H1 (cell line): ENCODE results near the gene AGBL4. TPM values are rescaled to one million over a fixed set of nuclear protein-coding genes. Genes with fewer than 3 reads are reported as not detected.

Source experiments
- CTCF ChIA-PET: fragments of 300-600 bp; sonication (Branson Sonifier 250); formaldehyde crosslinking; loops from one replicate; lab custom pipeline; 2021; ENCODE audit not compliant: partially characterized antibody; lab: Charles Lee
- POLR2A ChIA-PET: fragments of 300-600 bp; sonication (Branson Sonifier 250); formaldehyde crosslinking; loops from one replicate; lab custom pipeline; 2021; ENCODE audit warnings: inconsistent platforms; ENCODE audit not compliant: partially characterized antibody; lab: Charles Lee
- DNase-seq, 2 experiments: peaks; one replicate each; pipeline versions ENCODE4 v3.0.0 to v3.0.0-alpha.2; 2010 to 2022; ENCODE audit warnings: low spot score in 2 of 2, low read depth in 1 of 2, mixed read lengths in 1 of 2
- FAIRE-seq: peaks from 2 replicates; lab custom pipeline; 2011; peaks lifted over from hg19 to GRCh38; lab: Jason Lieb, UNC
- H2AFZ ChIP-seq: 2 replicates; pipeline ENCODE4 v1.8.1; 2012; ENCODE audit warnings: low read length, inconsistent platforms
- H2AK5ac ChIP-seq: 2 replicates; pipeline ENCODE4 v1.6.1; 2013; ENCODE audit warnings: low read depth, low read length
- H2BK120ac ChIP-seq: replicated peaks from 2 replicates; pipeline ENCODE3; 2013; ENCODE audit warnings: low read depth, low read length, inconsistent platforms
- H2BK12ac ChIP-seq: 2 replicates; pipeline ENCODE4 v1.6.1; 2013; ENCODE audit warnings: low read depth, low read length
- H2BK15ac ChIP-seq: 2 replicates; pipeline ENCODE4 v1.6.1; 2013; ENCODE audit warnings: low read length
- H2BK20ac ChIP-seq: 2 replicates; pipeline ENCODE4 v1.6.1; 2013; ENCODE audit warnings: low read length
- H2BK5ac ChIP-seq: 2 replicates; pipeline ENCODE4 v1.6.1; 2013; ENCODE audit warnings: low read depth, low read length
- H3K14ac ChIP-seq: 2 replicates; pipeline ENCODE4 v1.6.1; 2013; ENCODE audit warnings: inconsistent platforms; ENCODE audit not compliant: insufficient read length
- H3K18ac ChIP-seq: 2 replicates; pipeline ENCODE4 v1.6.1; 2013; ENCODE audit warnings: low read length; ENCODE audit errors: extremely low read depth
- H3K23ac ChIP-seq: 2 replicates; pipeline ENCODE4 v1.6.1; 2013; ENCODE audit warnings: inconsistent platforms; ENCODE audit not compliant: insufficient read length
- H3K23me2 ChIP-seq: 2 replicates; pipeline ENCODE4 v1.6.1; 2013; ENCODE audit warnings: low read depth, low read length
- H3K27ac ChIP-seq: 2 replicates; pipeline ENCODE4 v1.6.1; 2011; ENCODE audit warnings: low read depth, low read length, inconsistent platforms
- H3K27me3 ChIP-seq, 4 experiments: replicated peaks in 1 of 4; 1 replicate in 1 of 4; 2 replicates in 3 of 4; pipeline versions ENCODE4 v1.6.1 to v1.8.1; 2011 to 2013; ENCODE audit warnings: low read length in 3 of 4, mild to moderate bottlenecking in 3 of 4, inconsistent platforms in 2 of 4, mixed read lengths in 2 of 4, moderate library complexity in 1 of 4; ENCODE audit not compliant: control insufficient read depth in 3 of 4, insufficient read depth in 3 of 4; ENCODE audit errors: extremely low read depth in 1 of 4
- H3K36me3 ChIP-seq, 4 experiments: 2 replicates each; pipeline versions ENCODE4 v1.6.1 to v1.8.1; 2011 to 2013; ENCODE audit warnings: mild to moderate bottlenecking in 4 of 4, low read length in 3 of 4, moderate library complexity in 2 of 4, control low read depth in 1 of 4, inconsistent platforms in 1 of 4; ENCODE audit not compliant: insufficient read depth in 4 of 4, control insufficient read depth in 2 of 4
- H3K4ac ChIP-seq: replicated peaks from 2 replicates; pipeline ENCODE3; 2013; ENCODE audit warnings: low read length, low read depth, mixed read lengths, inconsistent platforms; ENCODE audit not compliant: insufficient read length
- H3K4me1 ChIP-seq, 4 experiments: replicated peaks in 1 of 4; 1 replicate in 1 of 4; 2 replicates in 3 of 4; pipeline versions ENCODE4 v1.6.1 to v1.8.1; 2011 to 2013; ENCODE audit warnings: low read length in 3 of 4, inconsistent platforms in 2 of 4, mixed read lengths in 1 of 4; ENCODE audit not compliant: insufficient read depth in 4 of 4, control insufficient read depth in 3 of 4
- H3K4me2 ChIP-seq, 2 experiments: 2 replicates each; pipeline versions ENCODE4 v1.6.1 to v1.8.1; 2011 to 2013; ENCODE audit warnings: low read depth in 2 of 2, low read length in 2 of 2, control low read depth in 1 of 2, inconsistent platforms in 1 of 2, mild to moderate bottlenecking in 1 of 2; ENCODE audit not compliant: insufficient read depth in 1 of 2
- H3K4me3 ChIP-seq, 4 experiments: fragments of 200-600, 300-600 bp in 1 of 4; sonication (generic), shearing (Covaris generic), sonication (Bioruptor Twin) in 1 of 4; 2 replicates each; pipeline versions ENCODE4 v1.5.1 to v1.8.1; 2011 to 2016; ENCODE audit warnings: low read length in 4 of 4, low read depth in 3 of 4, control low read depth in 2 of 4, inconsistent platforms in 2 of 4, mild to moderate bottlenecking in 2 of 4, mixed read lengths in 1 of 4, moderate library complexity in 1 of 4; ENCODE audit not compliant: insufficient read depth in 2 of 4; ENCODE audit errors: extremely low read depth in 1 of 4
- H3K56ac ChIP-seq: replicated peaks from 2 replicates; pipeline ENCODE3; 2013; ENCODE audit warnings: low read depth, mild to moderate bottlenecking, mixed read lengths, low read length, inconsistent platforms; ENCODE audit not compliant: insufficient read length
- H3K79me1 ChIP-seq: 2 replicates; pipeline ENCODE4 v1.6.1; 2013; ENCODE audit warnings: low read depth, low read length, control low read depth
- H3K79me2 ChIP-seq, 2 experiments: 2 replicates each; pipeline versions ENCODE4 v1.6.1 to v1.8.1; 2012 to 2013; ENCODE audit warnings: low read length in 2 of 2, mild to moderate bottlenecking in 2 of 2, inconsistent platforms in 1 of 2; ENCODE audit not compliant: insufficient read depth in 2 of 2, control insufficient read depth in 1 of 2
- H3K9ac ChIP-seq, 4 experiments: replicated peaks in 1 of 4; 1 replicate in 1 of 4; 2 replicates in 3 of 4; pipeline versions ENCODE4 v1.6.1 to v1.8.1; 2011 to 2013; ENCODE audit warnings: low read depth in 3 of 4, low read length in 3 of 4, control low read depth in 2 of 4, mild to moderate bottlenecking in 2 of 4, moderate library complexity in 2 of 4, inconsistent platforms in 1 of 4; ENCODE audit errors: extremely low read depth in 1 of 4
- H3K9me3 ChIP-seq, 2 experiments: 2 replicates each; pipeline versions ENCODE4 v1.6.1 to v1.8.1; 2012 to 2013; ENCODE audit warnings: mild to moderate bottlenecking in 2 of 2, moderate library complexity in 2 of 2, control low read depth in 1 of 2, inconsistent platforms in 1 of 2, low read depth in 1 of 2, low read length in 1 of 2, mixed read lengths in 1 of 2; ENCODE audit not compliant: insufficient read depth in 2 of 2
- H4K20me1 ChIP-seq, 2 experiments: replicated peaks in 1 of 2; 2 replicates each; pipeline versions ENCODE3 to v1.8.1; 2011 to 2013; ENCODE audit warnings: inconsistent platforms in 2 of 2, low read length in 2 of 2, mild to moderate bottlenecking in 1 of 2; ENCODE audit not compliant: insufficient read depth in 2 of 2, control insufficient read depth in 1 of 2
- H4K5ac ChIP-seq: 2 replicates; pipeline ENCODE4 v1.6.1; 2013; ENCODE audit warnings: low read length, low read depth, mixed read lengths, inconsistent platforms; ENCODE audit not compliant: insufficient read length
- H4K8ac ChIP-seq: 2 replicates; pipeline ENCODE4 v1.8.0; 2013; ENCODE audit warnings: mild to moderate bottlenecking, moderate library complexity, low read length, inconsistent platforms; ENCODE audit not compliant: insufficient read depth; ENCODE audit errors: extremely low read depth
- H4K91ac ChIP-seq: replicated peaks from 2 replicates; pipeline ENCODE3; 2013; ENCODE audit warnings: low read length, mixed read lengths, inconsistent platforms; ENCODE audit not compliant: insufficient read length
- ASH2L ChIP-seq: fragments of 200-600, 300-600 bp; sonication (generic); IDR thresholded peaks from one replicate; pipeline ENCODE4 v1.7.1; 2017; ENCODE audit warnings: low read length
- CBX5 ChIP-seq: fragments of 300-800, 300-1000 bp; sonication (generic); IDR thresholded peaks from 2 replicates; pipeline ENCODE4 v1.7.1; 2016; ENCODE audit warnings: antibody characterized with exemption, low read length, low read depth
- GTF2F1 ChIP-seq: IDR thresholded peaks from 2 replicates; pipeline ENCODE4 v1.6.1; 2012; ENCODE audit warnings: low read depth, low read length, improper control_type of control experiment, borderline replicate concordance
- MAX ChIP-seq: IDR thresholded peaks from 2 replicates; pipeline ENCODE4 v1.6.1; 2012; ENCODE audit warnings: inconsistent platforms
- TAF7 ChIP-seq: optimal IDR thresholded peaks from 2 replicates; pipeline ENCODE3; 2011; ENCODE audit warnings: low read depth, mild to moderate bottlenecking, inconsistent platforms, low read length, moderate library complexity, borderline replicate concordance
- WGBS, 2 experiments: shearing (Covaris generic) in 1 of 2; methylation state at CpG; one replicate each; pipeline versions ENCODE4 v1.1.6 to v1.1.7; 2013 to 2015; ENCODE audit warnings: low lambda C conversion rate in 2 of 2, mixed read lengths in 2 of 2, inconsistent platforms in 1 of 2, low coverage in 1 of 2, missing lambda C conversion rate in 1 of 2; ENCODE audit not compliant: insufficient replicate concordance in 2 of 2, insufficient coverage in 1 of 2, insufficient read length in 1 of 2; ENCODE audit errors: extremely low coverage in 1 of 2, missing lambda C conversion rate in 1 of 2; 5-methylcytosine and 5-hydroxymethylcytosine counted together
- polyA plus RNA-seq, 7 experiments: library from polyadenylated mRNA; depleted of rRNA in 3 of 7; stranded (reverse) in 5 of 7; unstranded in 2 of 7; fragments of >200 nt in 5 of 7; fragments of 200-250 nt in 2 of 7; gene quantifications; 1 replicate in 5 of 7; 2 replicates in 1 of 7; 4 replicates in 1 of 7; pipeline versions ENCODE4 v1.2.1 to v1.2.3, GENCODE V29; 2011 to 2013; ENCODE audit warnings: missing spikeins in 2 of 7, mixed read lengths in 2 of 7
- total RNA-seq: library from RNA; stranded (reverse); fragmentation: NEBNext Ultra II Directional; extraction: Animal tissue kit (Norgen Biotek cat#: 25700); gene quantifications from 2 replicates; pipeline ENCODE4 v1.2.1, GENCODE V29; 2021

Gene AGBL4
- total and polyA plus RNA-seq, 2 of the 8 experiments (the other 6 are each of a cell fraction or from before 2014, with no cell fraction given), result 0.41 to 0.45 TPM

DNA sequence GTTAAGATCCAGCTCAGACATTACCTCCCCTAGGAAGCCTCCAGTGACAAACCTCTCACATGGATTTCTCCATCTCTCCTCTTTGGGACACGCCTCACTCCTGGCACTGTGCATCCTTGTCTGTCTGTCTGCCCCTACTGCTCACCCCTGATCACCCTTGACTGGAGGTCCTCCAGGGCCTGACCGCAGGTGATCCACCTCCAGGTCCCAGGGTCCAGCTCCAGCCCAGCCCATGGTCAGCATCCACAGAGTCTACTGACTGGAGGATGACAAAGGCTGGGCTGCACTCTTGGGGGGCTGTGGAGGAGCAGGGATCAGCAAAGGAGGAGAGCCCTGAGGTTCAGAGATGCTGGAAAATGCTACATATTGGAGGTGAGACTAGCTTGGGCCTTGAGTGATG, 1312.8 kb downstream of the AGBL4 start:
- Histone ChIP-seq H4K5ac (no peak overlapping the region), H4K8ac (no peak overlapping the region), H4K91ac (peak overlapping the region; percentile 20), H2AK5ac (no peak overlapping the region), H3K4ac (no peak overlapping the region), H3K27me3 (no peaks in the 10 kb centered on the region), H3K79me1 (no peaks in the 10 kb centered on the region), H3K23me2 (no peaks in the 10 kb centered on the region)
- WGBS, 2 experiments, result 95% methylated on average over 2 of the region's 2 CpGs; no CpG with 5 or more reads in 1 of the 2 experiments
- no peak for TF ChIP-seq GTF2F1
- no peak for TF ChIP-seq MAX
- TF ChIP-seq CBX5, result no peak
- no peak for TF ChIP-seq ASH2L
- TF ChIP-seq TAF7, result no peak
- TF ChIP-seq, all 59 proteins: peak for 0
- no peak overlapping the region for H3K23ac ChIP-seq
- no peak overlapping the region for H2AFZ ChIP-seq
- H3K4me1 ChIP-seq, result peaks cover 3 to 13% (median 7%) of the 10 kb centered on the region in 4 experiments; a peak in 6 of 7 replicates
- H3K56ac ChIP-seq, result no peak overlapping the region
- H3K9ac ChIP-seq, result no peak overlapping the region
- no peak overlapping the region for H3K18ac ChIP-seq
- no peak overlapping the region for H2BK12ac ChIP-seq
- FAIRE-seq, result no peak
- H3K4me3 ChIP-seq, result no peak overlapping the region
- no peak for DNase-seq
- peak overlapping the region in 1 of 2 experiments; percentile 61; a peak in 1 of 4 replicates for H3K4me2 ChIP-seq
- H3K14ac ChIP-seq, result no peak overlapping the region
- no peaks in the 10 kb centered on the region for H3K9me3 ChIP-seq
- no peaks in the 10 kb centered on the region for H3K79me2 ChIP-seq
- H2BK5ac ChIP-seq, result 0 out of 2 replicates have a peak overlapping the region, but pooled peaks have one; percentile 2
- H2BK20ac ChIP-seq, result no peak overlapping the region; the same call in 1 of the 2 replicates
- no peaks in the 10 kb centered on the region for H4K20me1 ChIP-seq
- H2BK120ac ChIP-seq, result no peak overlapping the region
- no peak overlapping the region for H2BK15ac ChIP-seq
- H3K27ac ChIP-seq, result no peak overlapping the region
- no peaks in the 10 kb centered on the region for H3K36me3 ChIP-seq
- ChIA-PET POLR2A (no interaction called here), CTCF (interaction anchor here (2.3 to 4.1 kb wide), 3 partner anchors 22 to 138 kb away, joined by 8 to 28 read pairs (median 10); no protein-coding TSS in a partner anchor)
